Activated CD8-positive, alpha-beta T cell treated with anti-CD3 and anti-CD28 coated beads for 36 hours (primary cell): ENCODE data around the gene SFTPA1. TPM values are rescaled to one million over a fixed set of nuclear protein-coding genes. Genes with fewer than 3 reads are reported as not detected.
A peak's percentile ranks its signal among the peaks of the same experiment; 100 is the strongest.
"Not testable (repeated sequence)": the region's sequence is repeated elsewhere in the genome, so short reads cannot be mapped to it uniquely, and the experiment has no call there.

ENCODE experiments used
- ATAC-seq: fragments of 200-7000 bp; cut with Tn5 transposase; one replicate; pipeline ENCODE4 v1.10.0; 2021; ENCODE audit warnings: mild to moderate bottlenecking, moderate library complexity
- CTCF ChIA-PET: fragments of 350-600 bp; sonication (Branson Sonifier 250); formaldehyde crosslinking; loops from one replicate; lab custom pipeline; 2021; ENCODE audit warnings: antibody characterized with exemption; lab: Charles Lee
- POLR2A ChIA-PET: fragments of 350-600 bp; sonication (Branson Sonifier 250); formaldehyde crosslinking; loops from one replicate; lab custom pipeline; 2021; ENCODE audit warnings: antibody characterized with exemption; lab: Charles Lee
- DNase-seq: peaks from one replicate; pipeline ENCODE4 v3.0.0-alpha.2; 2020
- H3K27ac Mint-ChIP-seq: one replicate; pipeline ENCODE4 v1.8.0; 2021; ENCODE audit warnings: mild to moderate bottlenecking, mixed read lengths
- H3K27me3 Mint-ChIP-seq: one replicate; pipeline ENCODE4 v1.8.0; 2021; ENCODE audit warnings: mixed read lengths
- H3K36me3 Mint-ChIP-seq: one replicate; pipeline ENCODE4 v1.8.0; 2021; ENCODE audit warnings: low read depth, mixed read lengths
- H3K4me1 Mint-ChIP-seq: one replicate; pipeline ENCODE4 v1.8.0; 2021; ENCODE audit warnings: low read depth, mixed read lengths
- H3K4me3 Mint-ChIP-seq: one replicate; pipeline ENCODE4 v1.8.0; 2021; ENCODE audit warnings: mild to moderate bottlenecking, moderate library complexity, mixed read lengths
- H3K9me3 Mint-ChIP-seq: one replicate; pipeline ENCODE4 v1.8.0; 2021; ENCODE audit warnings: mixed read lengths
- CTCF ChIP-seq: fragments of 200-600 bp; IDR thresholded peaks from one replicate; pipeline ENCODE4 v1.8.0; 2022; ENCODE audit warnings: antibody characterized with exemption, mild to moderate bottlenecking
- intact Hi-C: fragments of 100-400 bp; cut with micrococcal nuclease; formaldehyde crosslinking; loops from one replicate; pipeline ENCODE4 v1.10.0; 2022
- total RNA-seq, 2 experiments: library from RNA; stranded (reverse); gene quantifications; one replicate each; pipeline ENCODE4 v1.2.3, GENCODE V29; 2021

Gene SFTPA1
- total RNA-seq, 2 experiments from 2014 or later = not detected

- intact Hi-C loops = loop anchor here (10.0 kb wide), 1 partner anchor 71 kb away; no protein-coding TSS in a partner anchor
- ChIA-PET POLR2A (no interaction called here), CTCF (no interaction called here)
- H3K27ac Mint-ChIP-seq = no peak overlapping the region
- ATAC-seq (no peak), DNase-seq (no peak)
- H3K36me3 Mint-ChIP-seq = no peaks in the 10 kb centered on the region
- no peak for TF ChIP-seq CTCF
- H3K27me3 Mint-ChIP-seq = peaks cover 3% of the 10 kb centered on the region
- H3K9me3 Mint-ChIP-seq = no peaks in the 10 kb centered on the region
- H3K4me3 Mint-ChIP-seq = no peak overlapping the region
- H3K4me1 Mint-ChIP-seq = no peaks in the 10 kb centered on the region
Observed at GRCh38 chr10:79605308-79605707, 5.4 kb upstream of the SFTPA1 start.

- Mint-ChIP-seq H3K4me3 (no peak overlapping the region), H3K27ac (no peak overlapping the region), H3K36me3 (no peaks in the 10 kb centered on the region), H3K9me3 (no peaks in the 10 kb centered on the region), H3K27me3 (no peaks in the 10 kb centered on the region), H3K4me1 (no peaks in the 10 kb centered on the region)
- TF ChIP-seq CTCF = peak; percentile 76
- CTCF ChIA-PET = interaction anchor here (0.6 to 1.9 kb wide), 3 partner anchors 10 to 71 kb away, joined by 3 to 5 read pairs (median 3); no protein-coding TSS in a partner anchor
- peak; percentile 68 for DNase-seq
- POLR2A ChIA-PET = no interaction called here
- ATAC-seq = peak; percentile 73
- intact Hi-C loops = loop anchor here (10.0 kb wide), 1 partner anchor 74 kb away; no protein-coding TSS in a partner anchor
Observed at GRCh38 chr10:79608505-79609375, 2.0 kb upstream of the SFTPA1 start.

- POLR2A ChIA-PET, DNase-seq, CTCF ChIA-PET, H3K9me3 Mint-ChIP-seq, H3K27me3 Mint-ChIP-seq, H3K27ac Mint-ChIP-seq, H3K36me3 Mint-ChIP-seq, H3K4me3 Mint-ChIP-seq, H3K4me1 Mint-ChIP-seq, ATAC-seq: not testable (repeated sequence)
- intact Hi-C loops = loop anchor here (10.0 kb wide), 1 partner anchor 57 kb away; no protein-coding TSS in a partner anchor
Observed at GRCh38 chr10:79611193-79611976, 646 bp downstream of the SFTPA1 start.

GRCh38 chr10:79615577-79615976, 4.8 kb downstream of the SFTPA1 start:
- ChIA-PET POLR2A (no interaction called here), CTCF (interaction anchor here (1.9 kb wide), 1 partner anchor 78 kb away, joined by 6 read pairs; no protein-coding TSS in a partner anchor)
- peaks cover 2% of the 10 kb centered on the region for H3K27me3 Mint-ChIP-seq
- TF ChIP-seq CTCF = no peak
- intact Hi-C loops = loop anchor here (10.0 kb wide), 1 partner anchor 61 kb away; no protein-coding TSS in a partner anchor
- ATAC-seq (no peak), DNase-seq (no peak)
- no peak overlapping the region for H3K27ac Mint-ChIP-seq
- no peaks in the 10 kb centered on the region for H3K9me3 Mint-ChIP-seq
- no peaks in the 10 kb centered on the region for H3K4me1 Mint-ChIP-seq
- H3K36me3 Mint-ChIP-seq = no peaks in the 10 kb centered on the region
- H3K4me3 Mint-ChIP-seq = no peak overlapping the region

- ChIA-PET POLR2A (no interaction called here), CTCF (interaction anchor here (1.4 to 1.9 kb wide), 2 partner anchors 54 to 79 kb away, joined by 3 to 6 read pairs; no protein-coding TSS in a partner anchor)
- H3K4me1 Mint-ChIP-seq = no peaks in the 10 kb centered on the region
- intact Hi-C loops = loop anchor here (10.0 kb wide), 1 partner anchor 61 kb away; no protein-coding TSS in a partner anchor
- TF ChIP-seq CTCF = no peak
- H3K36me3 Mint-ChIP-seq = no peaks in the 10 kb centered on the region
- DNase-seq = no peak
- no peak overlapping the region for H3K27ac Mint-ChIP-seq
- H3K4me3 Mint-ChIP-seq = no peak overlapping the region
- ATAC-seq = no peak
- no peaks in the 10 kb centered on the region for H3K9me3 Mint-ChIP-seq
- peaks cover 2% of the 10 kb centered on the region for H3K27me3 Mint-ChIP-seq
Observed at GRCh38 chr10:79616164-79616563, 5.4 kb downstream of the SFTPA1 start.

GRCh38 chr10:79623663-79624062, 12.9 kb downstream of the SFTPA1 start:
- ATAC-seq, DNase-seq, POLR2A ChIA-PET, H3K27ac Mint-ChIP-seq, H3K4me3 Mint-ChIP-seq, H3K36me3 Mint-ChIP-seq, intact Hi-C loops, H3K4me1 Mint-ChIP-seq, CTCF ChIA-PET: not testable (repeated sequence)
- H3K27me3 Mint-ChIP-seq = peaks cover 11% of the 10 kb centered on the region
- peaks cover 12% of the 10 kb centered on the region for H3K9me3 Mint-ChIP-seq
